SK-N-SH (cell line): ENCODE data around the gene LRMDA. TPM values are rescaled to one million over a fixed set of nuclear protein-coding genes. Genes with fewer than 3 reads are reported as not detected.

Experiments used
- CTCF ChIA-PET: fragments of 300-600, 350-600 bp; formaldehyde crosslinking; extraction: SDS; loops from one replicate; lab custom pipeline; 2021; lab: Yijun Ruan, JAX
- POLR2A ChIA-PET: fragments of 350-600 bp; sonication (Branson Sonifier 250); formaldehyde crosslinking; extraction: SDS; loops from one replicate; lab custom pipeline; 2020; ENCODE audit warnings: antibody characterized with exemption, inconsistent platforms; lab: Yijun Ruan, JAX
- DNase-seq: peaks from one replicate; pipeline ENCODE4 v3.0.0; 2012
- H2AFZ ChIP-seq: fragments of 200-600 bp; sonication (generic); 2 replicates; pipeline ENCODE4 v1.8.1; 2016; ENCODE audit warnings: antibody characterized with exemption, mild to moderate bottlenecking, low read depth
- H3F3A ChIP-seq: fragments of 200-600 bp; sonication (generic); replicated peaks from 2 replicates; pipeline ENCODE3; 2016; ENCODE audit warnings: antibody characterized with exemption, mild to moderate bottlenecking; ENCODE audit not compliant: insufficient read depth
- H3K27ac ChIP-seq, 2 experiments: fragments of 200-500 bp in 1 of 2; fragments of 200-600 bp in 1 of 2; sonication (Bioruptor generic) in 1 of 2; sonication (generic), shearing (Covaris generic) in 1 of 2; 2 replicates each; pipeline versions ENCODE4 v1.5.1 to v1.6.1; 2014 to 2016; ENCODE audit warnings: low read depth in 2 of 2, inconsistent platforms in 1 of 2, low read length in 1 of 2, mild to moderate bottlenecking in 1 of 2, mixed read lengths in 1 of 2
- H3K27me3 ChIP-seq: fragments of 200-600 bp; sonication (generic), shearing (Covaris generic); 2 replicates; pipeline ENCODE4 v1.6.1; 2016; ENCODE audit warnings: mixed run types; ENCODE audit not compliant: insufficient read depth
- H3K36me3 ChIP-seq, 2 experiments: fragments of 200-500 bp in 1 of 2; fragments of 200-600 bp in 1 of 2; sonication (Bioruptor generic) in 1 of 2; sonication (generic) in 1 of 2; replicated peaks in 1 of 2; 2 replicates each; pipeline versions ENCODE3 to v1.5.1; 2014 to 2016; ENCODE audit warnings: low read length in 1 of 2, mild to moderate bottlenecking in 1 of 2; ENCODE audit not compliant: insufficient read depth in 2 of 2, control insufficient read depth in 1 of 2
- H3K4me1 ChIP-seq, 2 experiments: fragments of 200-500 bp in 1 of 2; fragments of 200-600 bp in 1 of 2; sonication (Bioruptor generic) in 1 of 2; sonication (generic), shearing (Covaris generic) in 1 of 2; 2 replicates each; pipeline versions ENCODE4 v1.5.1 to v1.6.1; 2014 to 2016; ENCODE audit warnings: low read depth in 1 of 2, low read length in 1 of 2, mixed run types in 1 of 2; ENCODE audit not compliant: insufficient read depth in 2 of 2, control insufficient read depth in 1 of 2
- H3K4me2 ChIP-seq: fragments of 200-600 bp; sonication (generic), shearing (Covaris generic); 2 replicates; pipeline ENCODE4 v1.6.1; 2017; ENCODE audit warnings: mixed run types
- H3K4me3 ChIP-seq, 2 experiments: fragments of 200-500 bp in 1 of 2; fragments of 200-600 bp in 1 of 2; sonication (Bioruptor generic) in 1 of 2; sonication (generic), shearing (Covaris generic) in 1 of 2; 2 replicates each; pipeline versions ENCODE4 v1.5.1 to v1.8.1; 2014 to 2016; ENCODE audit warnings: low read depth in 2 of 2, inconsistent platforms in 1 of 2, low read length in 1 of 2, mild to moderate bottlenecking in 1 of 2, mixed read lengths in 1 of 2, moderate library complexity in 1 of 2
- H3K79me2 ChIP-seq: fragments of 200-600 bp; sonication (generic); 2 replicates; pipeline ENCODE4 v1.8.1; 2017; ENCODE audit warnings: mild to moderate bottlenecking; ENCODE audit not compliant: insufficient read depth
- H3K9ac ChIP-seq: fragments of 200-600 bp; sonication (generic); 2 replicates; pipeline ENCODE4 v1.6.1; 2017; ENCODE audit warnings: mixed run types
- H3K9me2 ChIP-seq: fragments of 200-600 bp; sonication (generic); 2 replicates; pipeline ENCODE4 v1.6.1; 2017; ENCODE audit warnings: mixed run types
- H3K9me3 ChIP-seq: fragments of 200-600 bp; sonication (generic); 2 replicates; pipeline ENCODE4 v1.6.1; 2017; ENCODE audit warnings: mixed run types, mild to moderate bottlenecking, moderate library complexity
- H4K20me1 ChIP-seq: fragments of 200-600 bp; sonication (generic); 2 replicates; pipeline ENCODE4 v1.6.1; 2017; ENCODE audit warnings: mild to moderate bottlenecking, mixed run types; ENCODE audit not compliant: insufficient read depth
- EZH2phosphoT487 ChIP-seq: fragments of 200-600 bp; sonication (generic); IDR thresholded peaks from 2 replicates; pipeline ENCODE4 v1.6.1; 2017; ENCODE audit warnings: low read depth, mixed run types, mild to moderate bottlenecking, antibody characterized with exemption, moderate library complexity, borderline replicate concordance
- FOXJ3 ChIP-seq: sonication (generic); formaldehyde crosslinking; IDR thresholded peaks from 2 replicates; pipeline ENCODE4 v1.5.1; 2020; ENCODE audit warnings: mild to moderate bottlenecking, missing genetic modification reagents
- NRF1 ChIP-seq: IDR thresholded peaks from 2 replicates; pipeline ENCODE4 v1.6.1; 2012; ENCODE audit warnings: low read depth, mild to moderate bottlenecking, low read length
- POLR2AphosphoS5 ChIP-seq: IDR thresholded peaks from 2 replicates; pipeline ENCODE4 v1.6.1; 2012; ENCODE audit warnings: low read depth, low read length
- RCOR1 ChIP-seq: fragments of 150-350 bp; IDR thresholded peaks from 2 replicates; pipeline ENCODE4 v1.6.1; 2017; ENCODE audit warnings: antibody characterized with exemption, low read length
- RFX5 ChIP-seq: IDR thresholded peaks from 2 replicates; pipeline ENCODE4 v1.6.1; 2012; ENCODE audit warnings: mild to moderate bottlenecking, improper control_type of control experiment, low read length
- RXRA ChIP-seq: IDR thresholded peaks from 2 replicates; pipeline ENCODE4 v1.4.0; 2012; ENCODE audit warnings: low read depth, mild to moderate bottlenecking, borderline replicate concordance
- SIN3A ChIP-seq: IDR thresholded peaks from 2 replicates; pipeline ENCODE4 v1.6.1; 2012; ENCODE audit warnings: low read depth, mild to moderate bottlenecking, low read length, moderate library complexity, borderline replicate concordance
- WGBS: methylation state at CpG from one replicate; pipeline ENCODE4 v1.1.6; 2017; ENCODE audit warnings: low lambda C conversion rate; 5-methylcytosine and 5-hydroxymethylcytosine counted together
- polyA plus RNA-seq, 3 experiments: library from polyadenylated mRNA; depleted of rRNA; stranded (reverse); fragments of >200 nt; gene quantifications; 2 replicates each; pipeline ENCODE4 v1.2.3, GENCODE V29; 2012
- TF ChIP-seq, protein P1 (sequence below): IDR thresholded peaks from 2 replicates; pipeline ENCODE4 v1.4.0; 2012; ENCODE audit warnings: low read depth
- TF ChIP-seq, protein P2 (sequence below): fragments of 150-350 bp; IDR thresholded peaks from 2 replicates; pipeline ENCODE4 v1.6.1; 2017; ENCODE audit warnings: antibody characterized with exemption, low read length, low read depth, borderline replicate concordance
- TF ChIP-seq, protein P3 (sequence below): IDR thresholded peaks from 2 replicates; pipeline ENCODE4 v1.6.1; 2012; ENCODE audit warnings: mild to moderate bottlenecking, low read depth, low read length, moderate library complexity

LRMDA gene
- polyA plus RNA-seq, 1 of the 3 experiments (the other 2 are of a cell fraction): 0.95 TPM

DNA sequence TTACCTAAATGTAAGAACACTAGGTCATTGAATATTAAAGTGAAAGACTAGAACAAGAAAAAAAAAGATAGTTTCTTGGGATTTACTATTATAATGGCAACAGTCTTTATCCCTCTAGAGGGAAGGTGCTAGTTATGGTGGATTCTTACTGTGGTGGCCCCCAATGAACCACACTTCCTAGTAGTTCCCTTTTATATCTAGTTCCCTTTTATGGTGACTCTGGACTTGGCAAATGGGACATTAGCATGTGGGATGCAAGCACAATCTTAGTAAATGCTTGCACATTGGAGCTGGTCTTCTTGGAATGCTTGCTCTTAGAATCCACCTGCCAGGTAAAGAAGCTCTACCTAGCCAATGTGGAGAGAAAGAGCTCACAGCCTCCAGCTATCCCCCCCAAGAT lies 430.2 kb downstream of the LRMDA start:
- no peak overlapping the region for H3K9ac ChIP-seq
- ChIA-PET POLR2A (no interaction called here), CTCF (interaction anchor here (0.9 kb wide), 1 partner anchor 16 kb away, joined by 3 read pairs; no protein-coding TSS in a partner anchor)
- no peak overlapping the region for H2AFZ ChIP-seq
- no peaks in the 10 kb centered on the region for H3K9me2 ChIP-seq
- no peaks in the 10 kb centered on the region for H3K27me3 ChIP-seq
- H3K36me3 ChIP-seq: no peaks in the 10 kb centered on the region
- no peak overlapping the region for H3K4me2 ChIP-seq
- H4K20me1 ChIP-seq: no peaks in the 10 kb centered on the region
- no peak overlapping the region for H3K27ac ChIP-seq
- peaks cover 4 to 7% of the 10 kb centered on the region in 2 experiments; a peak in 2 of 4 replicates for H3K4me1 ChIP-seq
- H3K9me3 ChIP-seq: no peaks in the 10 kb centered on the region
- no peak overlapping the region for H3K4me3 ChIP-seq
- TF ChIP-seq, protein P1, sequence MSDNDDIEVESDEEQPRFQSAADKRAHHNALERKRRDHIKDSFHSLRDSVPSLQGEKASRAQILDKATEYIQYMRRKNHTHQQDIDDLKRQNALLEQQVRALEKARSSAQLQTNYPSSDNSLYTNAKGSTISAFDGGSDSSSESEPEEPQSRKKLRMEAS: no peak
- TF ChIP-seq, protein P2, sequence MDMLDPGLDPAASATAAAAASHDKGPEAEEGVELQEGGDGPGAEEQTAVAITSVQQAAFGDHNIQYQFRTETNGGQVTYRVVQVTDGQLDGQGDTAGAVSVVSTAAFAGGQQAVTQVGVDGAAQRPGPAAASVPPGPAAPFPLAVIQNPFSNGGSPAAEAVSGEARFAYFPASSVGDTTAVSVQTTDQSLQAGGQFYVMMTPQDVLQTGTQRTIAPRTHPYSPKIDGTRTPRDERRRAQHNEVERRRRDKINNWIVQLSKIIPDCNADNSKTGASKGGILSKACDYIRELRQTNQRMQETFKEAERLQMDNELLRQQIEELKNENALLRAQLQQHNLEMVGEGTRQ: no peak
- TF ChIP-seq RCOR1: no peak
- TF ChIP-seq RXRA: no peak
- TF ChIP-seq, protein P3, sequence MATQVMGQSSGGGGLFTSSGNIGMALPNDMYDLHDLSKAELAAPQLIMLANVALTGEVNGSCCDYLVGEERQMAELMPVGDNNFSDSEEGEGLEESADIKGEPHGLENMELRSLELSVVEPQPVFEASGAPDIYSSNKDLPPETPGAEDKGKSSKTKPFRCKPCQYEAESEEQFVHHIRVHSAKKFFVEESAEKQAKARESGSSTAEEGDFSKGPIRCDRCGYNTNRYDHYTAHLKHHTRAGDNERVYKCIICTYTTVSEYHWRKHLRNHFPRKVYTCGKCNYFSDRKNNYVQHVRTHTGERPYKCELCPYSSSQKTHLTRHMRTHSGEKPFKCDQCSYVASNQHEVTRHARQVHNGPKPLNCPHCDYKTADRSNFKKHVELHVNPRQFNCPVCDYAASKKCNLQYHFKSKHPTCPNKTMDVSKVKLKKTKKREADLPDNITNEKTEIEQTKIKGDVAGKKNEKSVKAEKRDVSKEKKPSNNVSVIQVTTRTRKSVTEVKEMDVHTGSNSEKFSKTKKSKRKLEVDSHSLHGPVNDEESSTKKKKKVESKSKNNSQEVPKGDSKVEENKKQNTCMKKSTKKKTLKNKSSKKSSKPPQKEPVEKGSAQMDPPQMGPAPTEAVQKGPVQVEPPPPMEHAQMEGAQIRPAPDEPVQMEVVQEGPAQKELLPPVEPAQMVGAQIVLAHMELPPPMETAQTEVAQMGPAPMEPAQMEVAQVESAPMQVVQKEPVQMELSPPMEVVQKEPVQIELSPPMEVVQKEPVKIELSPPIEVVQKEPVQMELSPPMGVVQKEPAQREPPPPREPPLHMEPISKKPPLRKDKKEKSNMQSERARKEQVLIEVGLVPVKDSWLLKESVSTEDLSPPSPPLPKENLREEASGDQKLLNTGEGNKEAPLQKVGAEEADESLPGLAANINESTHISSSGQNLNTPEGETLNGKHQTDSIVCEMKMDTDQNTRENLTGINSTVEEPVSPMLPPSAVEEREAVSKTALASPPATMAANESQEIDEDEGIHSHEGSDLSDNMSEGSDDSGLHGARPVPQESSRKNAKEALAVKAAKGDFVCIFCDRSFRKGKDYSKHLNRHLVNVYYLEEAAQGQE: no peak
- H3K79me2 ChIP-seq: no peaks in the 10 kb centered on the region
- no peaks in the 10 kb centered on the region for H3F3A ChIP-seq
- DNase-seq: no peak

DNA sequence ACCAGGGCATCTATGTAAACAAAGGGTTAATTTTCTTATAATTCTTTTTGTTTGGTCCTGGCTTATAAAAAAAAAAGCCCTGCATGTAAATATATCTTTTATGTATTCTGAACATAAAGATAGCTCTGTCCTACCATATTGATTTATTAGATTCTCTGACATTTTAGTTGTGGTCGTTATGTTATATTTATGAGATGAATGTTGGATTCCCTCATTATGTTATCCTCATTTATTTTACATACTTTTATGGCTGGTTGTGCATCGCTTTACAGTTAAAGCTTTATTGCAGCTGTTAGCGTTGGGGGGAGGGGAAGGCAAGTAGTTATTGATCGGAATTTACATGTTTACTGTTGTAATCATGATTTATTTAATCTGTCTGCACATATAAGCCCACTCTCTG lies 431.5 kb downstream of the LRMDA start:
- TF ChIP-seq NRF1: no peak
- no peak for TF ChIP-seq RFX5
- no peak for TF ChIP-seq FOXJ3 (CRISPR knock-in tag)
- no peak for TF ChIP-seq SIN3A
- no peak for TF ChIP-seq EZH2phosphoT487
- no peak for TF ChIP-seq POLR2AphosphoS5
- TF ChIP-seq, protein P2: no peak
- TF ChIP-seq, all 33 proteins: peak for 0
- Histone ChIP-seq H3K9me2 (no peaks in the 10 kb centered on the region), H3K36me3 (no peaks in the 10 kb centered on the region), H3K4me1 (peaks cover 4 to 9% of the 10 kb centered on the region in 2 experiments; a peak in 2 of 4 replicates), H2AFZ (no peak overlapping the region), H3K4me2 (no peak overlapping the region), H3K27me3 (no peaks in the 10 kb centered on the region), H3K27ac (no peak overlapping the region), H3K4me3 (no peak overlapping the region), H3K9me3 (no peaks in the 10 kb centered on the region), H3F3A (no peaks in the 10 kb centered on the region), H3K79me2 (no peaks in the 10 kb centered on the region), H3K9ac (no peak overlapping the region), H4K20me1 (no peaks in the 10 kb centered on the region)
- DNase-seq: no peak
- WGBS: 67% methylated on average over 4 of the region's 4 CpGs
- POLR2A ChIA-PET: no interaction called here
- CTCF ChIA-PET: no interaction called here
